ENCODE data around the gene HES6. TPM values are rescaled to one million over a fixed set of nuclear protein-coding genes. Genes with fewer than 3 reads are reported as not detected.
A peak's percentile ranks its signal among the peaks of the same experiment; 100 is the strongest.

The HES6 gene
- total RNA-seq, 1 donor from 2014 or later: 7.8 TPM

DNA sequence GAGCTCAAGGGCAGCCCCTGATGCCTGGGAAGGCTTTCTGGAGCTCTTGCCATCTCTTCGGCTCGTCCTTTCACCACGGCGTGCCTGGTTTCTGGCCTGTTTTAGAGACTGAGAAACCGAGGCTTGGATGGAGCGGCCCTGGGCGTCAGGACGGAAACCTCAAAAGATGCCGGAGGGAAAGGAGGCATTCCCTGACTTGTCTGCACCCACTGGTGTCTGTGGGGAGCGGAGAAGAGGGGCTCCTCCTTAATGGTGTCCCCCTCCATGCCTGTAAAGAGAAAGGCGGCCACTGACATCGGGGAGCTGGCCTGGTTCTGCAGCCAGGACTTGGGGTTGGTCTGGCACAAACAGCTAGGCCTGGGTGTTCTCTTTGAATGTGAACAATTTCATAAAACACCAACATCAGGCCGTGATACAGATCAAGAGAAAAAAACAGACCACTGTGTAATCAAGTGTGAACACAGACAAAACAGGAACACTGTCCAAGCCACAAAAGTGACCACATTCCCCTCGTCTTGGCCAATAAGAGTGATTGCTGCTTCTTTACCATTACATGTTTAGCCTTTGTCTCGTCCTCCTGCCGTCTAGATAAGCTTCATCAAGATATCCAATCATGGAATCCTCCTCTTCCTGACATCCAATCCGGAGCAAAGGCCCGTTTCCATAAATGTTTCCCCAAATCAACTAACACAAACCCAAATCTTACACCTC, 35.7 kb downstream of the HES6 start:
- Histone ChIP-seq H3K4me3 (ENCODE audit: low read length in 3 of 3) (peak overlapping the region; percentile 60 to 78 (median 77)), H3K9ac (ENCODE audit: low read depth in 1 of 3, low read length in 3 of 3) (peak overlapping the region; percentile 79 to 94 (median 86)), H3K9me3 (ENCODE audit: control insufficient read depth in 3 of 3, low read length in 3 of 3) (no peaks in the 10 kb centered on the region), H3K36me3 (ENCODE audit: control insufficient read depth in 3 of 3, insufficient read depth in 3 of 3, low read length in 3 of 3) (peaks cover 0 to 2% (median 0%) of the 10 kb centered on the region in 3 donors), H3K27me3 (ENCODE audit: control insufficient read depth in 3 of 3, insufficient read depth in 3 of 3, low read length in 3 of 3) (no peaks in the 10 kb centered on the region), H3K27ac (ENCODE audit: low read depth, low read length) (peak overlapping the region; percentile 78), H3K4me1 (ENCODE audit: control insufficient read depth in 3 of 3, insufficient read depth in 3 of 3, low read length in 3 of 3) (peaks cover 26 to 31% (median 28%) of the 10 kb centered on the region in 3 donors)

DNA sequence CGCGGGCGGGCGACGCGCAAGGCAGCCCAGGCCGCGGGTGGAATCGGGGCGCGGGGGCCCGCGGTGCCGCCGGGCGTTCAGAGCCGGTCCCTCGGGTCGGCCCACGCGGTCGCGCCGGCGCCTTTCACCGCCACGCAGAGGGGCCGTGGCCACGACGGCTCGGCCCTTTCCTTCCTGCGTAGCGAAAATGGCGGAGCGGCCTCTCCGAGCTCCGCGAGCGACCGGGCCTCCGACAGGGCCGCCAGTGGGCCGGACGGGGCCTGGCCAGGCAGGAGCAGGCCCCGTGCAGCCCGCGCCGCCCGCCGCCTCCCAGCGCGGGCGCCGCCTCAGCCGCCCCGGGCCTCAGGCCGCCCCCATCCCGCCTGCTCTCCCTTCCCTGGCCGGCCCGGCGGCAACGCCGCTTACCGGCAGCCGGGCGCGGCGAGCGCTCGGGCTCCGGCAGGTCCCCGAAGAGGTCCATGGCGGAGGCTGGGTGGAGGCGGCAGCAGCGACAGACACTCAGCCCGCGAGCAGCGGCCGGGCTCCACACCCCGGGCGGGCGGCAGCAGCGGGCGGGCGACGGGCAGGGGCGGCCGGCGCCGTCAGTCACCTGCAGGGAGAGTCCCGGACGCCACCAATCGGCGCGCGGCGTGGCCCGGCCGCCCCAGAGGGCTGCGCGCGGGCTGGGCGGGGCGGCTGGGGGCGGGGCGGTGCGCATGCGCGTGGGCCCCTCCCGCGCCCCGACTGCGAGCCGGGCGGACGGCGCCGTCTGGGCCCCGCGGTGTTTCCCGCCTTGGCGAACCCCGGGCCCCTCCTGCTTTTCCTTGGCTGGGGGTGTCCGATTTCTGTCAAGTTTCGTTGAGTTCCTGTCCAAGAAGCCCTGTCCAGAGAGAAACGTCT, 36.5 kb downstream of the HES6 start, which contains the start of gene ILKAP:
ILKAP (minus strand) TSS at position 602 of the 879 bp plus-strand sequence; CDS start at position 460, 142 bp downstream.
- peaks cover 26 to 34% (median 28%) of the 10 kb centered on the region in 3 donors for H3K4me1 ChIP-seq (ENCODE audit: control insufficient read depth in 3 of 3, insufficient read depth in 3 of 3, low read length in 3 of 3)
- H3K4me3 ChIP-seq (ENCODE audit: low read length in 3 of 3): peak within 1 kb of the TSS; percentile 78 to 84 (median 81)
- H3K9ac ChIP-seq (ENCODE audit: low read depth in 1 of 3, low read length in 3 of 3): peak within 1 kb of the TSS; percentile 86 to 94 (median 94)
- no peaks in the 10 kb centered on the region for H3K9me3 ChIP-seq (ENCODE audit: control insufficient read depth in 3 of 3, low read length in 3 of 3)
- no peaks in the 10 kb centered on the region for H3K27me3 ChIP-seq (ENCODE audit: control insufficient read depth in 3 of 3, insufficient read depth in 3 of 3, low read length in 3 of 3)
- peak within 1 kb of the TSS; percentile 78 for H3K27ac ChIP-seq (ENCODE audit: low read depth, low read length)
- peaks cover 0 to 2% (median 0%) of the 10 kb centered on the region in 3 donors for H3K36me3 ChIP-seq (ENCODE audit: control insufficient read depth in 3 of 3, insufficient read depth in 3 of 3, low read length in 3 of 3)

DNA sequence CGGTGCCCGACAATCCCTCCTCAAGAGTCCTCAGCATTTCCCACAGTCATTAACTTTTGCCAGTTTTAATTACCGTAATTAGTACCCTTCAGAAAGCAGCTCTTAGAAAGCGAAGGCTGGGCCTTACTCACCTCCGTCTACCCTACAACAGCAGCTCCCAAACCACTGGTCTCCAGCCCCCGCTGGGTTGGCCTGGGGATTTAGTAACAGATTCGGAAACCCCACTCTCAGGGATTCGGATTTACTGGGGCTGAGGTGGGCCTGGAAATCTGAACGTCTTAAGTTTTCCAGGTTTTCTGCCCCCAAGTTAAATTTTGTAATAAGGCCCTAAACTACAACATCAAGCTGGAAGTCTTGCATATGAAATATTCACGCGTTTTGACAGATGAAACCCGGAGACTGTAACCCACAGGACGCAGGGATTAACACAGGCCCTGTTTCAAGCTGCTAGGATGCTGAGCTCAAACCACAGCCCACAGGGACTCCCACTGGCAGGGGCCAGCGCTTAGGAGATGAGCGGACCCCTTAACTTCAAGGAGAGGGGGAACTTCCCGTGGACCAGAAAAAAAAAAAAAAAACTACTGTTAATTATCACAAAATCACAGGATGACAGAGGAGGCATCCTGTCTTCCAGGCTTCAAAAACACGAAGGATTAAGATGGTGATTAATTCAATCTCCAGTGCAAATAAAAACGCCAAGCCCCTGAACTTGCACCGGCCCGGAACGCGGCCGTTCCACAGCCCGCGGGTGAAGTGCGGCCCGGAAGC, 37.3 kb downstream of the HES6 start:
- peak overlapping the region; percentile 78 to 84 (median 81) for H3K4me3 ChIP-seq (ENCODE audit: low read length in 3 of 3)
- peaks cover 26 to 34% (median 28%) of the 10 kb centered on the region in 3 donors for H3K4me1 ChIP-seq (ENCODE audit: control insufficient read depth in 3 of 3, insufficient read depth in 3 of 3, low read length in 3 of 3)
- H3K9ac ChIP-seq (ENCODE audit: low read depth in 1 of 3, low read length in 3 of 3): peak overlapping the region; percentile 86 to 94 (median 91)
- peak overlapping the region; percentile 72 for H3K27ac ChIP-seq (ENCODE audit: low read depth, low read length)
- H3K27me3 ChIP-seq (ENCODE audit: control insufficient read depth in 3 of 3, insufficient read depth in 3 of 3, low read length in 3 of 3): no peaks in the 10 kb centered on the region
- H3K36me3 ChIP-seq (ENCODE audit: control insufficient read depth in 3 of 3, insufficient read depth in 3 of 3, low read length in 3 of 3): peaks cover 0 to 2% (median 0%) of the 10 kb centered on the region in 3 donors
- H3K9me3 ChIP-seq (ENCODE audit: control insufficient read depth in 3 of 3, low read length in 3 of 3): no peaks in the 10 kb centered on the region

DNA sequence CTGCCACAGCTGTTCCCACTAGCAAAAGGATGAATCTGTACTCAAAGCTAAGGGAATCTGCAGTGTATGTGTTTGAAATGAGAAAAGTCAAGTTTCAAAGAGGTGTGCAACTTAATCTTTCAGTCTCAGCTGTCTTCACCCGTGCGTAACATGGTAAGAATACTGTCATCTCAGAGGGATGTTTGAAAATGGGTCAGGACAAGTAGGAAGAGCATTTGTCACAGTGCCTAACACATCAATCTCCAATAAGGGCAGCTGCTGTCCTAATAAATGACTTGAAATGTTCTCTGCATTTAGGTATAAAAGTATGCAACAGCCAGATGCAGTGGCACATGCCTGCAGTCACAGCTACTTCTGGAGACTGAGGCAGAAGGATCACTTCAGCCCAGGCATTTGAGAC, 49.4 kb downstream of the HES6 start:
- no peaks in the 10 kb centered on the region for H3K4me1 ChIP-seq (ENCODE audit: control insufficient read depth in 3 of 3, insufficient read depth in 3 of 3, low read length in 3 of 3)
- H3K27ac ChIP-seq (ENCODE audit: low read depth, low read length): no peak overlapping the region
- no peaks in the 10 kb centered on the region for H3K27me3 ChIP-seq (ENCODE audit: control insufficient read depth in 3 of 3, insufficient read depth in 3 of 3, low read length in 3 of 3)
- H3K4me3 ChIP-seq (ENCODE audit: low read length in 3 of 3): no peak overlapping the region
- no peaks in the 10 kb centered on the region for H3K9me3 ChIP-seq (ENCODE audit: control insufficient read depth in 3 of 3, low read length in 3 of 3)
- H3K9ac ChIP-seq (ENCODE audit: low read depth in 1 of 3, low read length in 3 of 3): no peak overlapping the region
- H3K36me3 ChIP-seq (ENCODE audit: control insufficient read depth in 3 of 3, insufficient read depth in 3 of 3, low read length in 3 of 3): peaks cover 43 to 76% (median 66%) of the 10 kb centered on the region in 3 donors

Other genes with a start within 250 kb of the HES6 start
- gene SCLY, start 179.0 kb downstream of the HES6 start, total RNA-seq: 11.5 TPM
- gene ESPNL, start 139.7 kb downstream of the HES6 start, total RNA-seq: 1.6 TPM
- 18.3 TPM for gene KLHL30, start 101.4 kb downstream of the HES6 start, total RNA-seq
- 4.2 TPM for gene ERFE, start 81.1 kb downstream of the HES6 start, total RNA-seq
- gene ILKAP, start 36.3 kb downstream of the HES6 start, total RNA-seq: 33.4 TPM
- 8.4 TPM for gene PER2, start 48.6 kb upstream of the HES6 start, total RNA-seq
- gene TRAF3IP1, start 80.5 kb upstream of the HES6 start, total RNA-seq: 4.2 TPM
- 26.6 TPM for gene ASB1, start 186.9 kb upstream of the HES6 start, total RNA-seq